Measurements from ENCODE around the gene PPIF.

Gene PPIF

DNA sequence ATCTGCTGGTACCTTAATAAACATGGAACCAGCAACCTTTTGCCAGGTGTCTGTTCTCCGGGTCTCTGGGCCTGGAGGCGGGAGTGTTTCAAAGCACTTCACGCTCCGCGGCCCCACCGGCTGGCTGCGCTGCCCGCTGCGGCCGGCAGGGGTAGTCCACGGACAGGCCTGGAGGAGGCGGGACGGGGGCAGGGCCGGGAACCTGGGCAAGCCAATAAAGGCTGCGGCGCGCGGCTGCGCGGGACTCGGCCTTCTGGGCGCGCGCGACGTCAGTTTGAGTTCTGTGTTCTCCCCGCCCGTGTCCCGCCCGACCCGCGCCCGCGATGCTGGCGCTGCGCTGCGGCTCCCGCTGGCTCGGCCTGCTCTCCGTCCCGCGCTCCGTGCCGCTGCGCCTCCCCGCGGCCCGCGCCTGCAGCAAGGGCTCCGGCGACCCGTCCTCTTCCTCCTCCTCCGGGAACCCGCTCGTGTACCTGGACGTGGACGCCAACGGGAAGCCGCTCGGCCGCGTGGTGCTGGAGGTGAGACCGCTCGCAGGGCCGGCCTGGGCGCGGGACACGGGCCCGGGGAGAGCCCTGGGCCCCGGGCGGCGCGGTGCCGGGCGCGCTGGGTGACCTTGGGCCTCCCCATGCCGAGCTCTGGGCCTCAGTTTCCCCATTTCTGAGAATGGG lies at the start of gene PPIF:
Gene PPIF, plus strand, starts transcription at position 244 of the 668 bp plus-strand sequence. Its CDS starts 80 bp downstream, at position 324.
- DNase-seq (ENCODE audit: low spot score): peak; percentile 96

DNA sequence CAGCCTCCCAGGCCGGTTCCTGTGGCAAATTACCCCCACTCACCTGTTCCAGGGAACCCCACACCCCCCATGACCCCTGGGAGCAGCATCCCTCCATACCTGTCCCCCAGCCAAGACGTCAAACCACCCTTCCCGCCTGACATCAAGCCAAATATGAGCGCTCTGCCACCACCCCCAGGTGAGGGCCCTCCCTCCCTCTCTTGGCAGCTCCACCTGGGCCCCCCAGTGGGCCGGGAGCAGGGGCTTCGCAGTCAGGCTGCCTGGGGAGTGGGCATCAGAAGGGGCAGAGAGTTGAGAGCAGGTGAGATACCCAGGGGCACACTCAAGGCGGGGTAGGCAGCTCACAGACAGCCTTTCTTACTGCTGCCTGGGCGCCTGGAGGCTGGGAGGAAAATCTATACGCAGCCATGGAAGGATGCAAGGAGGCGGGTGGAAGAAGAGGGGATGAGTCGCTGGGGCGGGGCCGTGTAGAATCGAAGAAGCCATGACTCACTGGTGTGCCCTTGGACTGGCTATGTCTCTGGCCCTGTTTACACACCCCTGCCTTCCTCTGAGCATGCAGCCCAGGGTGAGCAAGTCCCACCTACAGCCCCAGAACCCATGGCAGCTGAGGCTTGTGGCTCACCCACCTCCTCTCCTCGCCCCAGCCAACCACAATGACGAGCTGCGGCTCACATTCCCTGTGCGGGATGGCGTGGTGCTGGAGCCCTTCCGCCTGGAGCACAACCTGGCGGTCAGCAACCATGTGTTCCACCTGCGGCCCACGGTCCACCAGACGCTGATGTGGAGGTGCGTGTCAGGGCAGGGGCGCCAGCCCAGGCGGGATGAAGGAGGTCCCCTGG lies 48.6 kb upstream of the PPIF start:
- DNase-seq (ENCODE audit: low spot score): no peak

DNA sequence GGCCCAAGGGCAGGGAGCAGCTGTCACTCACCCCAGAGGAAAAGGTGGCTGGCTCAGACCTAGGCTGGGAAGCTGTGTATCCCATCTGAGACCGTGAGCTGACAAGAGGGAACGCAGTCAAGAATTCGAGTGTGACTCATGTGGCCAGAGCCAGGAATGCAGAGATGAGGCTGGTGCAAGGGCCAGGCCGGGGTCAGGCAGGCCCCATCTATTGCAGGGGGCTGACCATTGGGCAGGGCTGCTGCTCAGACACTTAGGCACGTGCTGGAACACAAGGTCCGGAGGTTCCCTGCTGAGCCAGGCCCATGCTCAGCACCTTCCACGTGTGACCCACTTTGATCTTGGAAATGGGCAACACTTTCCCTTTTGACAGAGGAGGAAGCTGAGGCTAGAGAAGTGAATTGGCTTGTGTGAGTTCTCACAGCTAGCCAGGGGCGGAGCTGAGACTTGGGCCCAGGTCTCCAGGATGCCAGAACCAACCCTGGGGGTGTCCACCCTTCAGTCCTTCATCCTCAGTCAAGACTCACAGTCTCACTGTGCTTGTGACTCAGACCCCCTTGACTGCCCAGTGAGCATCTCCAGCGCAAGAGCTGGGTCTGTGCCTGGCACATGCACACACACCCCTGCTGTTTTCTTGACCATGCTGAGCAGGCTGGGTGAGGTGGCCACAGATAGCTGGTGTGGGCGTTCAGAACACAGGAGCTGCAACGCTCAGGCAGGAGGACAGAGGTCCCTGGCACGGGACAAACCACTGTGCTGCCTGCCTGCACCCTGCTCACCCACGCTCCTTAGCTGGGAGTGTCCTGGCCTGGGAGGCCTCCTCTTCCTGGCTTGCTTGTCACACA lies 47.6 kb upstream of the PPIF start:
- DNase-seq (ENCODE audit: low spot score): no peak

DNA sequence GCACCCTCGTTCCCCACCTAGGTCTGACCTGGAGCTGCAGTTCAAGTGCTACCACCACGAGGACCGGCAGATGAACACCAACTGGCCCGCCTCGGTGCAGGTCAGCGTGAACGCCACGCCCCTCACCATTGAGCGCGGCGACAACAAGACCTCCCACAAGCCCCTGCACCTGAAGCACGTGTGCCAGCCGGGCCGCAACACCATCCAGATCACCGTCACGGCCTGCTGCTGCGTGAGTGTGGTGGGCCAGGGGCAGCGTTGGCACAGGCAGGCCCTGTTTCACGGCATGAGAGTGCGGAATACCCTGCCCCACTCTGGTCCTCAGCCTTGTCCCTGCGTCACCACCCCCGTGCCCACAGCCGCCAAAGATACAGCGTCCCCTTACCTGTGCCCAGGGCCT lies 46.6 kb upstream of the PPIF start:
- DNase-seq (ENCODE audit: low spot score): no peak

DNA sequence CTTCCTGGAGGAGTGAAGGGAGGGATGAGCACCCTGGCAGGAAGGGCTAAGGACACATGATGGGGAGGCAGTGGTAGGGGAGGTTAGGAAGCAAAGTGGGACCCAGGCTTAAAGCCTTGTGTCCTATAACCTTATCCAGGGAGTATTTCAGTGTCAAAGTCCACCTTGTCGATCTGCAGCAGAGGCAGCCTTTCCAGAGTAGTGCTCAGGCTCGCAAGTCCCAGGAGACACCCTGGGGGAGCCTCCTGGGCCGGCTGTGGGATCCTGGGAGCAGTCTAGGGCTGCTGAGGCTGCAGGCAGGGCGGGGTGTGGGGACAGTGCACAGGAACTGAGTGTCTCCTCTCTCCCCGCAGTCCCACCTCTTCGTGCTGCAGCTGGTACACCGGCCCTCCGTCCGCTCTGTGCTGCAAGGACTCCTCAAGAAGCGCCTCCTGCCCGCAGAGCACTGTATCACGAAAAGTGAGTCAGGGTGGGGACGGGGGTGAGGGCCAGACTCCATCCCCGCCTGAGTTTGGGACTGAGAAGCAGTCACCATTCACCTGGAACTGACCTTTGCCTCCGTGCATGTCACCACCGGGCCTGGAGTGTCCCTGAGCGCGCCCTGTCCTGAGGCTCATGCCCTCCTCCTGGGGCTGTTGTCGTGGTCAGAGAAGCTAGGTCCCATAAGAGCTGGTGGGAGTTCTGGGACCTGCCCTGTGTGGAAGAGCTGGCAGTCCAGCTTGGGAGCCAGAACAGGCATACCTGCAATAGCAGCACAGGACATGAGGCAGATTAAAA lies 45.3 kb upstream of the PPIF start:
- DNase-seq (ENCODE audit: low spot score): no peak

DNA sequence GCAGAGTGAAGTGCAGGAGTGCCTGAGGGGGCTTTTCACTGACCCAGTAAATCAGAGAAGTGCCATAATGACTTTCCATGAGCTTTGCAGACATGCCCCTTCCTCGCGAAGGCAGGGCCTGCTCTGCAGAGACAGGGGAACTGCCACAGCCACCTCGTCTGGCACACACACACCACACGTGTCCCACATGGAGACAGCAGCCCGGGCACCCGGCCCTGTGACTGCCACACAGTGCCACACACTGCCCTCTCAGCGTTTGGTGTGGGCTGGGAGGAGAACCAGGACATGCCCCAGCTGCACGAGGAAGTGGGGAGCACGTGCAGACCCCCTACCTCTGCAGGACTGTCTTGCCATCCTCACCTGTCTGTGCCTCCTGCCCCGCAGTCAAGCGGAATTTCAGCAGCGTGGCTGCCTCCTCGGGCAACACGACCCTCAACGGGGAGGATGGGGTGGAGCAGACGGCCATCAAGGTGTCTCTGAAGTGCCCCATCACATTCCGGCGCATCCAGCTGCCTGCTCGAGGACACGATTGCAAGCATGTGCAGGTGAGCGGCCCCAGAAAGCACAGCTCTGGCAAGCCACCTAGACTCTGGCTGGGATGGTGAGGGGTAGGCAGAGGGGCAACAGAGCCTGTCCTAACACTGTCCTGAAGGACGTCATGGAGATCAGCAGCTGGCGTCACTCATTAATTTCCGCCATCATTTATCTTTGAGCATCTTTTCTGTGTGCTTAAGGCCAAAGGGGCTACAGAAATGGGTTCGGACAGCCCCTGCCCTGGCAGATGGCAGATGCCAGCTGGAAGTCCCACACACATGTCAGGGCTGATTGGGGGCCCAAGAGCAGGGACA lies 43.4 kb upstream of the PPIF start:
- DNase-seq (ENCODE audit: low spot score): no peak

DNA sequence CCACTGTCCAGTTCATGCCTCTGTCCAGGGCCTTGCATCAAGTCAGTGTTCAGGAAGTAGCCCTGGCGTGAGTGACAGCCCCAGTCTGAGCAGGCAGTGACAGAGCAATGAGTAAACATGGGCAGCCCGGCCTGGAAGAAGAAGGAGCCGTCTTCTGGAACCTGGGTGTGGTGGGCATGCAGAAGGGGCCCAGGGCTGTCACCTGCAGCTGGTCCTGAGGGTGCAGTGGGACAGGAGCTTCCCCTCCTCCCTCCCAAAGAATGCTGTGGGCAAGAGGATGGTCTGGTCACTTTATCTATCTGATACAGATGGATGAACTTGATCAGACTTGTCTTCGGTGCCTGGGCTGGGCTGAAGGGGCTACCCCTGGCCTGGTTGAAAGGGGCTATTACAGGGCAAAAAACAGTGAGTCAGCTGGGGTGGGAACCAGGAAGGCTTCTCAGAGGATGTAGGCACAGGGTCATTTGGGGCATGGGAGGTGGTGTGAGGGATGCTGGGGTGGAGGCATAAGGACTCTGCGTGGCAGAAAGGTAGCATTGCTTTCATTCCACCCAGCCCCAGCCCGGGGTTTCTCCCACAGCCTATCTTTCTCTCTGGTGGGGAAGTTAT lies 42.7 kb upstream of the PPIF start:
- DNase-seq (ENCODE audit: low spot score): no peak

DNA sequence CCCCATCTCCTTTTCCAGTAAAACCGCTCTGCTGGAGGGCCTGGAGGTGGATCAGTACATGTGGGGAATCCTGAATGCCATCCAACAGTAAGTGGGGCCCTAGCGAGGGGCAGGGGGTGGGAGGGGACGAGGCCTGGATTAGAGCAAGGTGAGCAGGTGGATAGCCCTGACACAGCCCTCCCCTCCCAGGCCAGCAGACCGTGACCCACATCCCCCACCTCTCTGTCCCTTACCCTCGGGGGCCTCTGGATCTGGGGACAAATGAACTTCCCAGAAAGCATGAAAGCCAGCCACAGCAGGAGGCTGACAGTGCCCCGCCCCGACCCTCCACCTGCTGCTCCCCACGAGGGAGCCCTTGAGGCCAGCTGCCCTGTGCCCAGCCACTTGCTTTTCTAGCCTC lies 41.8 kb upstream of the PPIF start:
- DNase-seq (ENCODE audit: low spot score): no peak

DNA sequence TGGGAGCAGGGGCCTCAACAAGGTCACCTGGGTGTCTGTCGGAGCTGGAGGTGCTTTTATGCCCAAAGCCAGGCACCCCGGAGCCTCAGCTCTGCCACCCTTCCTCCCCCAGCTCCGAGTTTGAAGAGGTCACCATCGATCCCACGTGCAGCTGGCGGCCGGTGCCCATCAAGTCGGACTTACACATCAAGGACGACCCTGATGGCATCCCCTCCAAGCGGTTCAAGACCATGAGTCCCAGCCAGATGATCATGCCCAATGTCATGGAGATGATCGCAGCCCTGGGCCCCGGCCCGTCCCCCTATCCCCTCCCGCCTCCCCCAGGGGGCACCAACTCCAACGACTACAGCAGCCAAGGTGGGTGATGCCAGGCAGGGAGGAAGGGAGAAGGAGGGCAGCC lies 41.3 kb upstream of the PPIF start:
- no peak for DNase-seq (ENCODE audit: low spot score)

DNA sequence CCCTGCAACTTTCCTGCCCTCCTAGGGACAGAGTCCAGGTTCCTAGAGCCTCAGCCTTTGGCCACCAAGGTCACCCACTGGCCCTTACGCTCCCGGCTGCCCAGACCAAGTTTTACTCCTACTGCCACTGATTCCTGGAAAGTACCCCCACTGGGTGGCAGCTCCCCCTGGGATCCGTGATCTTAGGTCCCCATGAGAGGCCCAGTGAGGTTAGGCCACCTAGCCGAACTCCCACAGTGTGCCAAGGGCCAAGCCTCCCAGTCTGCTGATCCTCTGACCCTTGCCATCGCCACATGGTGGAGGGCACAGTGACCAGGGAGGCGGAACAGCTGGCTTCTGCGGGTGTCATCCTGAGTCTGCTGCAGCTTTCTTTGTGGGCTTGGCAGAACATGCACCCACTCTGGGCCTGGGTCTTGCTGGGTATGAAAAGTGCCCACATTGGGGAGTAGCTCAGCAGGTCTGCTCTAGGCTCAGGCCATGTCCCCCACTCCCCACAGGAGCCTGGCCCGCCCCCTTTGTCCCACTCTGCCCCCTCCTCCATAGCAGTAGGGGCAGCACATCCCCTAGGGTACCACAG lies 40.5 kb upstream of the PPIF start:
- no peak for DNase-seq (ENCODE audit: low spot score)

DNA sequence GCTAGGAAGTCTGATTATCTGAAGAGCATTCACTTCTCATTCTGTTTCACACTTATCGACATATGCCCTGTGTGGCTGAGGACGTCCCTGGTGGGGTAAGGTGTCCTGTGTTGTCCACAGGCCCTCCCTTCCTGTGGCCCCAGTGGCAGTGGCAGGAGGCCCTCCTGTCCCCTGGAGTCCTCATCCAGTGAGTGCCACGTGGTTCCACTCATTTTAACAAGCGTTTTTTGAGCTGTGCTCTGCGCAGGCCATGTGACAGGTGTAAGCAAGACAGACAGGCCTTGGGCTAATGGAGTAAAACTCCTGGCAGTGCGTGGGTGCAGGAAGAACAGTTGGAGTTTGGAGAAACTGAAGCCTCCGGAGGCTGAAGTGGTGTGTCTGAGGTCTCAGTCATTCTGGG lies 39.3 kb upstream of the PPIF start:
- no peak for DNase-seq (ENCODE audit: low spot score)

DNA sequence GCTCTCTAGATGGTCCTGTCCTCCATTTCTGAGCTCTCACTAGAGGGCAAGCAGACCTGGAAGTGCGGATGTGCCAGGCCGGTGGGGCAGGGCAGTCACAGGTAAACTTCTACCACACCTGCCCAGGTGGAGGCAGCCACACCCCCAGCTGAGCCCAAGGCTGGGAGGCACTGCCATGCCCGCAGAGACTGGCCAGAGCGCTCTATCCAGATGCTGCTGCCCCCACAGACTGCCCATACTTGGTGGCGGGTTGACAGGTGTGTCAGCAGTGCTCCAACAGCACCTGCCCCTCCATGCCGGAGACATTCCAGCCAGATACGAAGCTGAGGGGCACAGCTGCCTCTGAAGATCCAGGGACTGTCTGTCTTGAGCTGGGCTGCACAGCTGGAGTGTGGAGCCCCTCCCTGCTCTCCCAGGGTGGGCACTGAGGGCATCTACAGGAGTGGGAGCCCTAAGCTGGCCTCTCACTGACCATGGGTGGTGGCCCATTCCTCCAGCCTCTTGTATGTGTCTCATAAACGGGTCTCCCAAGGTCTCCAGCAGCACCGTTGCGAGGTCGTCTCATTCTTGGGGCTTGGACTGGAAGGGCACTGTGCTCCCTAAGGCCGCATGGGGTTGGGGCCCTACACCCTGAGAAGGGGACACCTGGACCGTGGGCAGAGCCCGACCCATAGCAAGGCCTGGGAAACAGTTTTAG lies 38.2 kb upstream of the PPIF start:
- no peak for DNase-seq (ENCODE audit: low spot score)

DNA sequence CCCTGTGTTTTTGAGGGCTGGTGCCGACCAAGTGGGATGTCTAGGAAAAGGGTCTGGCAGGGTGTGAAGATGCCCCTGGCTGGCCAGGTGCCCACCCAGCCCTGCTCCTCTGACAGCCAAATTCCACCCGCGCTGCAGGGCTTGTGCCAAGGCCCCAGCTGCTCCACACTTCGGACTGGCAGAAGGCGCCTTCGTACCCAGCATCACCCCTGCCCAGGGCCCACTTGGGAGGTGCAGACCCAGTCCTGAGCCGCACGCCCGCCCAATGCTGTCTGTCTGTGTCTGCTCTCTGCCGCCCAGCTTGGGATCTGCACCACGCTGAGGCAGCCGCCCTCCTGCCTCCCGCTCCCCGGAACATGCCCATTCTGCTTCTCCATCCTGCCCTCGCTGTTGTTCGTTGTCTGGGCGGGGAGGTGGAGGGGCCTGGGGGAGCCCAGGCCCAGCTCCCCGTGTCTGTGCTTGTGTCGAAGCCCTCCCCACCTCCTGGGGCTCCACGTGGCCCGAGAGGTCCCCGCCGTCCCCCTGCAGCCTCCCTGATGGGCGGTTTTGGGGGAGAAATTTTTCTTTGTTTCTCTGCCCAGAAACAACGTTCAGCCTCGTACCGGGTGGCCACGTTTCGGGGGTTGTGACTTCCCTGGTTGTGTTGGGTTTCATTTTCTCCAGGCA lies 36.9 kb upstream of the PPIF start:
- peak; percentile 66 for DNase-seq (ENCODE audit: low spot score)

DNA sequence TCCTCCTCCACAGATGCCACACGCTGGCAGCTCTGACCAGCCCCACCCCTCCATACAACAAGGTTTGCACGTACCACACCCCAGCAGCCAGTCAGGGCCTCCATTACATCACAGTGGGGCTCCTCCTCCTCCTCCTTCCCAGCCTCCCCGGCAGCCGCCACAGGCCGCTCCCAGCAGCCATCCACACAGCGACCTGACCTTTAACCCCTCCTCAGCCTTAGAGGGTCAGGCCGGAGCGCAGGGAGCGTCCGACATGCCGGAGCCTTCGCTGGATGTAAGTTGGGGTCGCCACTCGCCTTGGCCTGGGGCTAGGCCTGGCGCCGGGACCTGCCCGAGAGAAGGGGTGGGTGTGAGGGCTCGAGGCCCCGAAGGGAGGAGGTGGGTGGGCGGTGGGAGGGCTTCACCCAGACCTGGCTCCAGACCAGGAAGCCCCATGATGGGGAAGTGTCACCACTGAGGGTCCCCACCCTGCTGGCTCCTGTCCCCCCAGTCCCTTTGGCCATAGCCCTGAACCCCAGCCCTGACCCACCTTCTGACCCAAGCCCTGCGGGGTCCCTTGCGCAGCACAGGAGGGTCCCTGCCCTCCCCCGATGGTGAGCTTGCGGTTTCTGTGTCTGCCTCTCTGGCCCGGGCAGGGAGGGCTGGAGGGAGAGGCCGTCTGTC lies 36.2 kb upstream of the PPIF start:
- peak; percentile 54 for DNase-seq (ENCODE audit: low spot score)

DNA sequence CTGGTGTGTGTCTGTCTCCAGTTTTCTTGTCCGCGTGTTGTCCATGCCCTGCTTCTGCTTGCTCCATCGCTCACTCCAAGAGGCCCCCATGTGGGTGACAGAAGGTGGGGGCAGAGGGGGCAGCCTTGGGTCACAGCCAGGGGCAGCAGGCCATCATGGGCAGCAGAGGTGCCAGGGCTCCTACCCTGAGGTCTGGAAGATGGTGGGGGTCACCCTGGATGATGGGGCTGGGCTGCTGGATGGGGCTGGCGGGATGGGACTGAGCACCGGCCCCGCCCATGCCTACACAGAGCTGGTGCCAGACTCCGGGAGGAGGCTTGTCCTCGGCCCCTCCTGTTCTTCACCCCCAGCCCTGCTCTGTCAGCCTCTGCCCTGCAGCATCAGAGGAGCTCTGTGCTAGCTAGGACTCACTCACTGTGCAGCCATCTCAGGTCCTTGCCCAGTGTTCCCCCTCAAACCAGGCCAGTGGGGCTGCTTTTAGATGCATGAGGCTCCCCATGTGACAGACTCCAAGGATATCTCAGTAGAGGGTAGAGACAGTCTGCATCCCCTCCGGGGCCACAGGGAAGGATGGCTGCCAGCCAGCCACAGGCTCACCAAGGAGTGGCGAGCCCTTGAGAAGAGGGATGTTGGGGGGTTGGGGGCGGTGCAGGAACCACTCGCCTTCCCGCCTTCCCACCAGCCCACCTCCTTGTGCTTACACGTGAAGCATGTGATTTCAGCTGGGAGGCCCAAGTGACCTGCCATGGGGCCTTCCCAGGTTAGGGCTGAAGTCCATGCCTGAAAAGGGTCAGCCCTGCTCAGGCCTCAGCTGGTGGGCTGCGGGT lies 35.5 kb upstream of the PPIF start:
- peak; percentile 76 for DNase-seq (ENCODE audit: low spot score)

DNA sequence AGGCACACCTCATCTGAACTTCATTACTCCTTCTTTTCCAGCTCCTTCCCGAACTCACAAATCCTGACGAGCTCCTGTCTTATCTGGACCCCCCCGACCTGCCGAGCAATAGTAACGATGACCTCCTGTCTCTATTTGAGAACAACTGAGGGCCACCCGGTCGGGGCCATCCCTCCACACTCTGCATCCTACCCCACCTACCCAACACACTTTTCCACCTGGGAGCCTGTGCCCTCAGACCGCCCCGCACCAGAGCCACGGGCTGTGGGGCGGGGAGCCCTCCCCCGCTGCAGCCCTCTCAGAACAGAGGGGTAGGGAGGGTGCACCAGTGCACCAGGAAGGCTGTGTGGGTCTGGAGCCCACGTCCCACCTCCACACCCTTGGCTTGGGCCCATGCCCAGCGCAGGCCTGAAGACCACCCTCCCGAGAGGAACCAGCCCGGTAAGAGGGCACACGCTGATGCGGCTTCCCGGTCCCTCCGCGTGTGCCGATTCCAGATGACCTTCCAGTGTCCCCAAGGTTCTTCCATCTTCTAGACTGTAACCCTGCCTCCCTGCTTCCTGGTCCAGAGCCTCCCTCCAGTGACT lies 34.6 kb upstream of the PPIF start:
- DNase-seq (ENCODE audit: low spot score): no peak

DNA sequence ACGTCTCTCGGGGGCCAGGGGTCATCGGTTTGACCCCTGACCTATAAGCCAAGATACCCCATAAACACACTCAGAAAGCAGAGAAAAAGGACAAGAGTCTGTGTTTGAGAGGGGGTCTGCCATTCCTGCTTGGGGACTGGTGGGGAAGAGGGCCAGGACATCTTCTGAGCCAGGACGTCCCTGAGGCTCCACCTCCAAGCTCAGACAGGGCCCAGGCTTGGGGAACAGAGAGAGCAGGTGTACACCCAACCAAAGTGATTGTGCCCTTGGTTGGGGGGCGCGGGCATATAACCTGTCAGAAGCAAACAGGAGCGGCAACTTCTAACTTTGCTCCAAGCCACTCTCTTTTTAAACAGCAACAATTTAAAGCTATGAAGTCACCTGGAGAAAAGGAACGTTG lies 33.9 kb upstream of the PPIF start:
- DNase-seq (ENCODE audit: low spot score): no peak
